ENCODE data around the gene S100A12. TPM values are rescaled to one million over a fixed set of nuclear protein-coding genes. Genes with fewer than 3 reads are reported as not detected.

Gene S100A12
- total RNA-seq, 2 donors from 2014 or later, result not detected

DNA sequence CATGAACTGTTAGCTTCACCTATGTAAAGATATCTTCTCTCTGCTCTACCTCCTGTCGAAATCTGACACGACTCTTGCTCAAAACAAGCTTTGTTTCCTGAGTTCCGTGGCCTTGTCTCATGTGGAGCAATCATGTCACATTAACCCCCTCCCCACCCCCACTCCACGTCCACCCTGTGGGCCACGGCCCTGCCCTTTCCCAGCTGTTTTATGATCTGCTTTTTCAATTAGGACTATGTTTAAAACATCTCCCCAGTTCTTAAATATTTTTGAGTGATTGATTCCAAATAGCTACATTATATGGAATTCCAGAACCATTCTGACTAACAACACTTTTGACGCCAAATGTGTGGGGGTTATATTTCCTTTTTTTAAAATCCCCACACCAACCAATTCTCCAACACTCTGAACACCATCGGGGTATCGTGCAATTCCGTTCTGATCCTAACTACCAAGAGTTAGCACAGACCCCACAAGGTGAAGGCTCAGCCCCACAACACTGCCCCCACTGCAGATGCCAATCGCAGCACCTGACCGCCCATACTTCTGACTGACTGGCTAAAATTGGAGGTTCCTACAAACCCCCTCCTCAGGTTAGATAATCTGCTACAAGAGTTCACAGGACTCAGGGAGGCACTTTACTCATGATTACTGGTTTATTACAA, 28.1 kb upstream of the S100A12 start:
- Mint-ChIP-seq H3K4me3 (no peak overlapping the region), H3K4me1 (ENCODE audit: low read depth in 2 of 2) (peaks cover 0 to 4% of the 10 kb centered on the region in 2 donors)

DNA sequence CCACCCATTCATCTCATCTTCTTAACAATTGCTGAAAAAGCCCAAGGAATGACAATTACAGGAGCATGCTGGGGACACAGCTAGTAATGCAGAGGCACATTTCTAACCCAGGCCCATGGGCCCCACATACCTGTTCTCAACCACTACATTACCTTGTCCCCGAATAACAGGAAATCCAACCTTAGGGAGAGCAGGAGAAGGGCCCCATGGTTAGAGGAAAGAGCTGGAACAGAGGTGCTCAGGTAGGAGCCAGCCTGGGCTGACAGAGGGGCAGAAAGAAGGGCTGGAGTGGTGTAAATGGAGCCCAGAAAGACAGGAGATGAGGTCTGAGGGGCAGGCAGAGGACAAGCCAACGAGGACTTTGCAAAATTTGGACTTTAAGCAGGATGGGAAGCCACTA, 26.8 kb upstream of the S100A12 start:
- ATAC-seq (no peak), DNase-seq (ENCODE audit: low spot score) (no peak)
- Mint-ChIP-seq H3K9me3 (no peaks in the 10 kb centered on the region), H3K27me3 (peaks cover 16 to 38% of the 10 kb centered on the region in 2 donors), H3K27ac (no peak overlapping the region), H3K4me1 (ENCODE audit: low read depth in 2 of 2) (peaks cover 0 to 4% of the 10 kb centered on the region in 2 donors), H3K36me3 (no peaks in the 10 kb centered on the region), H3K4me3 (no peak overlapping the region)

More for the DNA sequence above, 28.1 kb upstream of the S100A12 start:
- Mint-ChIP-seq H3K27ac (no peak overlapping the region), H3K27me3 (peaks cover 21 to 46% of the 10 kb centered on the region in 2 donors), H3K9me3 (no peaks in the 10 kb centered on the region), H3K36me3 (no peaks in the 10 kb centered on the region)
- no peak for ATAC-seq
- DNase-seq (ENCODE audit: low spot score), result no peak

DNA sequence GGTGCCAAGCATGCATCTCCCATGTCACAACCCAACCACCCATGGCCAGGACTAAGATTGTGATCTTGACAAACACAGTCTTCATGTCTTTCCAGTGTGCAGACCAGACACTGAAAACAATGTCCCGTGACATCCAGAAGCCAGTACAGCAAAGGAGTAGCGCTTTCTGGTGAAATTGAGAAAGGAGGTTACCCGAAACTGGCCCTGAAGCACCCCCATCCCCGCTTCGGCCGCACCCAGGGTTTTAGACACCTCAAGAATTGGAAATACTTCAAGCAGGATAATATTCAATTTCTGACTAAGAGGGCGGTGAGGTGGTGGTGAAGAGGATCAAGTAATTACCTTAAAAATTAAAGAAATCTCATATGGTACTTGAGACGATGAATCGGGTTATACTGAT, 26.0 kb upstream of the S100A12 start:
- Mint-ChIP-seq H3K27me3 (peaks cover 14 to 36% of the 10 kb centered on the region in 2 donors), H3K4me3 (no peak overlapping the region), H3K4me1 (ENCODE audit: low read depth in 2 of 2) (peaks cover 0 to 4% of the 10 kb centered on the region in 2 donors), H3K36me3 (no peaks in the 10 kb centered on the region), H3K9me3 (no peaks in the 10 kb centered on the region), H3K27ac (no peak overlapping the region)
- DNase-seq (ENCODE audit: low spot score) (no peak), ATAC-seq (no peak)

DNA sequence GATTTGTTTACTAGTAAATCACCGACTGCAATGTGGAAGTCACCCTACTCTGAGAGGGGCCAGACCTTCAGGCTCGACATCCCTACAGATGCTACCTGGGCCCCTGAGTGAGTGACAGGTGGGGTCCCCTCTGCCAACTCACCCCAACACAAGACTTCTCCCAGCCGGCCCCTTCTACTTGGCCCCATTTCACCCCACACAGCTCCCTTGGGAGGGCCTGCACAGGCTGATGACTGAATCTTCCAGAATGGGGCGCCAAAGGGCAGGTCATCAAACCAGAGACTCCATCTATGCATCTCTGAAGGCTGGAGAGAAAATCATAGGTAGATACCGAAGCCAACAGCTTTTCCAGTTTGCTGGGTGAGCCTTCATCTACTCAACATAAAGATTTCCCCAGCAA, 24.8 kb upstream of the S100A12 start:
- Mint-ChIP-seq H3K27me3 (peaks cover 14 to 39% of the 10 kb centered on the region in 2 donors), H3K4me3 (no peak overlapping the region), H3K36me3 (no peaks in the 10 kb centered on the region), H3K9me3 (no peaks in the 10 kb centered on the region), H3K4me1 (ENCODE audit: low read depth in 2 of 2) (peaks cover 0 to 4% of the 10 kb centered on the region in 2 donors), H3K27ac (no peak overlapping the region)
- no peak for DNase-seq (ENCODE audit: low spot score)
- ATAC-seq, result no peak

DNA sequence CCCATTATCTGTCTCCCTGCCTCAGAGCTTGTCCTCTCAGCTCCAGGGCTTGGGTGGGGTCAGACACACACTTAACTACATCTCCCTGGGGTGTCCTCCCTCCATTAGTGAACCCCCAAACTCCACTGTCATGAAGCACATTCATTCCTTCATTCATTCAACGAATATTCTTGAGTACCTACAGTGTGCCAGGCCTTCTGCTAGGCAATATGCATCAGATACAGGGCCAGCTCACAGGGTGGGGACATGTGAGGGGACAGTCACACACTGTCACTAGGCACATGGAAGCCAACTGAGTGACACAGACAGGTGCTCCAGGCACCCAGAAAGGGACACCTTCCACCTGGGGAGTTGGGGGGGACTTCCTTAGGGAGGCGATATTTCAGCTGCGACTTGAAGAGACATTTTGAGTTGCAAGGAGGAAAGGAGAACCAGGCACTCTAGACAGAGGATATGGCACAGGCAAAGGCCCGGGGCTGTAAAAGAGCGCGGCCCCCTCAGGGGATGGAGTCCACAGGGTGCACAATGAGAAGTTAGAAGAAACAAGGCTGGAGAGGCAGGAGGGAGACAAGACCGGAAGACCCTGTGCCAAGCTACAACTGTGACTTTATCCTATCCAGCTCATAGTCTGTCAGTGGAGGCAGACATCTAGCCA, 24.1 kb upstream of the S100A12 start:
- Mint-ChIP-seq H3K27me3 (peaks cover 14 to 39% of the 10 kb centered on the region in 2 donors), H3K4me3 (no peak overlapping the region), H3K4me1 (ENCODE audit: low read depth in 2 of 2) (peaks cover 0 to under 1% of the 10 kb centered on the region in 2 donors), H3K36me3 (no peaks in the 10 kb centered on the region), H3K27ac (no peak overlapping the region), H3K9me3 (no peaks in the 10 kb centered on the region)
- DNase-seq (ENCODE audit: low spot score) (no peak), ATAC-seq (no peak)

DNA sequence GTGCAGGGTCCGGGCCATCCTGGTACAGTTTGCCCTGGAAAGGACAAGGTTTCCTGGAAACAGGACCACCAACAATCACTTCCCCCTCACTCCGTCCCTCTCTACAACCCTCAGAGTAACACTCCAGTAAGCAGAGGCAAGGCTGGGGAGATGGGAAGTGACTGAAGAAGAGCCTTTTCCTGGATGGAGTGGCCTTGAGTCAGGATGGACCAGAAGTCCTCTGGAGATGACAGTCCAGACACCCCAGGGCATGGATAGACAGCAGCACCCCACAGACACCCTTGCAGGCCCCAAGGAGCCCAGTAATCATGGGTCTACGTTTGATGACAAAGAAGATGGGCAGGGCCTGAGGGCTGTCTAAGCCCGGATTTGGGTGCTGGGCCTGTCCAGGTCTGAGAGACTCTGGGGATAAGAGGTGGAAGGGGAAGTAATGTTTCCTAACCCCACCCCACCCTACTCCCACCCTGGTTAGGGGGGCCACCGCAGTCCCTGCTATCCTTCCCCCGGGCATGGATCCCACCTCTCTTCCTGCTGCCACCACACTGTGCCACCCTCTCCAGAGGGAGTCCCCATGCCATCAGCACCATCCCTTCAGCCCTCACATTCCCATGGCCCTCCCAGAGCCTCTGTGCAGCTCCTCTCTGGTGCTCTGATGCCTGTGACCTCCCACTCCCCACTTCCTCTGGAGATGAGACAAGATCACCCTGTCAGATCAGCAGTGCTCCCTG, 22.7 kb upstream of the S100A12 start:
- Mint-ChIP-seq H3K36me3 (no peaks in the 10 kb centered on the region), H3K27me3 (peaks cover 13 to 42% of the 10 kb centered on the region in 2 donors), H3K27ac (no peak overlapping the region), H3K9me3 (no peaks in the 10 kb centered on the region), H3K4me1 (ENCODE audit: low read depth in 2 of 2) (no peaks in the 10 kb centered on the region), H3K4me3 (no peak overlapping the region)
- DNase-seq (ENCODE audit: low spot score) (no peak), ATAC-seq (no peak)

DNA sequence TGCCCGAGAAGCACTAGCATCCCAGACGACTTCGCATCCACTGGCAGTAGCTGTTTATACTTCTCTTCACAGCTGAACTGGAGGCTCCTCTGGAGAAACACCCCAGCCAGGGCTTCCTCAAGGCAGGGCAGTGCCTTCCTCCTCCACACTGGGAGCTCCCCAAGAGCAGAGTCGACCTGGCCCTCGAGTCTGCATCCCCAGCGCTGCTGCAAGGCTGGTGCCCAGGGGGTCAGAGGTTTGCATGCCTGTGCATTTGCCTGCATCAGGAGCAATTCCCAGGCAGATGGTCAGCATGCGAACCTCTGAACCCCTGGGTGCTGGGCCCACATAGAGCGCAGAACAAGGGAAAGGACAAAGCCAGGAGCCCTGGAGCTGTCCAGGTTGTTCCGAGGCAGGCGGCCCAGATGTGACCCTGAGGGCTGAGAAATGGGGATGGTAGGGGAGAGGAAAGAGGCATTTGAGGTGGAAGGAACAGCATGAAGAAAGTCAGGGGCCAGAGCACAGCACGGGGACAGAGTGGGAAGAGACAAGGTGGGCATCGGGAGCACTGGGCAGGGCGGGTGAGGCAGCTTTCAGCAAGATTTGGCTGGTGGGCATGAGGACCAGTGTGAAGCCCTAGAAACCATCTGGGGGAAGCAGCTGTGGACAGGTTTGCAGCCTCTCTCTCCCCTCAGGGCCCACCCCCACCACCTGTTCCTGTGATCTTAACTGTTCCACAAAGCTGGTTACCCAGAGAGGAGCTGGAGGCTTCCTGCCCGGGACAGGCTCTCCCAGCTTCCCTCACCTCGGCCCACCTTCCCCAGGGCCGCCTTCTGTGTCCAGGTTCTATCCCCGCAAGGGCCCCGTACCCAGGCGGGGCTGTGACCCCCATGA, 21.9 kb upstream of the S100A12 start:
- Mint-ChIP-seq H3K9me3 (no peaks in the 10 kb centered on the region), H3K4me1 (ENCODE audit: low read depth in 2 of 2) (no peaks in the 10 kb centered on the region), H3K27ac (no peak overlapping the region), H3K36me3 (no peaks in the 10 kb centered on the region), H3K4me3 (no peak overlapping the region), H3K27me3 (peaks cover 15 to 43% of the 10 kb centered on the region in 2 donors)
- no peak for ATAC-seq
- no peak for DNase-seq (ENCODE audit: low spot score)

DNA sequence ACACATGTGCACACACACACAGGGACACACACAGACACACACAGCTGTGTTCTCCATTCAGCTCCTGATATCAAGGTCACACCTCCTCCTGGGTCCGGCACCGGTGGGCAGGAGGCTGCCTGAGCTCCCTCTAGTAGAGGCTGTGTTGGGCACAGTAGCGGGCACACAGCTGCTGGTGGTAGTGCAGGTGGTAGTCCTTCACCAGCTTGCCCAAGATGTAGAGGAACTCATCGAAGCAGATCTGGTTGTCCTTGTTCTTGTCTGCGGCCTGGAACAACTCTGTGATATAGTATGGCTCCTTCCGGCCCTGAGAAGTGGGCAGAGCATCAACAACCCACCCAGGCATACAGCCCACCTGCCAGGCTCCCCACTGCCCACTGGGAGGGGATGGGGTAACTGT, 21.0 kb upstream of the S100A12 start:
- Mint-ChIP-seq H3K27ac (no peak overlapping the region), H3K4me3 (no peak overlapping the region), H3K9me3 (no peaks in the 10 kb centered on the region), H3K4me1 (ENCODE audit: low read depth in 2 of 2) (no peaks in the 10 kb centered on the region), H3K36me3 (no peaks in the 10 kb centered on the region), H3K27me3 (peaks cover 12 to 35% of the 10 kb centered on the region in 2 donors)
- no peak for ATAC-seq
- no peak for DNase-seq (ENCODE audit: low spot score)

DNA sequence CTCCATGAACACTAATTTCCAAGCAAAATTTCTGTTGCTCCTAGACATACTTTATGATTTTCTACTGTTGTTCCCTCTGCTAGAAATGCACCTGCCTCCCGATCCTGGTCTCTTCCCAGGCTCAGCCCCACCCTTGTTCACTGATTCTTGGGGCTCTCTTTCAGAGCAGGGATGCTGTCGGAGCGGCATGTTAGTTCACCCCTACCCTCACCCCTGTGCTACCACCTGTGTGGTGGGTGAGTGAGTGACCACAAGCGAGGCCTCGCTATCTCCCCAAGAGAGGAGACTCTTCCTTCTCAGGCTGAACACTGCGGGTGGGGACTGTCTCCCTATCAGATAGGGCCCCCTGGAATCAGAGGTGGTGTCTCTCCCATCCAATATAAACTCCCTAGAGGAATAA, 20.4 kb upstream of the S100A12 start:
- Mint-ChIP-seq H3K27me3 (peaks cover 14 to 35% of the 10 kb centered on the region in 2 donors), H3K9me3 (no peaks in the 10 kb centered on the region), H3K4me1 (ENCODE audit: low read depth in 2 of 2) (no peaks in the 10 kb centered on the region), H3K27ac (no peak overlapping the region), H3K36me3 (no peaks in the 10 kb centered on the region), H3K4me3 (no peak overlapping the region)
- ATAC-seq, result no peak
- no peak for DNase-seq (ENCODE audit: low spot score)

DNA sequence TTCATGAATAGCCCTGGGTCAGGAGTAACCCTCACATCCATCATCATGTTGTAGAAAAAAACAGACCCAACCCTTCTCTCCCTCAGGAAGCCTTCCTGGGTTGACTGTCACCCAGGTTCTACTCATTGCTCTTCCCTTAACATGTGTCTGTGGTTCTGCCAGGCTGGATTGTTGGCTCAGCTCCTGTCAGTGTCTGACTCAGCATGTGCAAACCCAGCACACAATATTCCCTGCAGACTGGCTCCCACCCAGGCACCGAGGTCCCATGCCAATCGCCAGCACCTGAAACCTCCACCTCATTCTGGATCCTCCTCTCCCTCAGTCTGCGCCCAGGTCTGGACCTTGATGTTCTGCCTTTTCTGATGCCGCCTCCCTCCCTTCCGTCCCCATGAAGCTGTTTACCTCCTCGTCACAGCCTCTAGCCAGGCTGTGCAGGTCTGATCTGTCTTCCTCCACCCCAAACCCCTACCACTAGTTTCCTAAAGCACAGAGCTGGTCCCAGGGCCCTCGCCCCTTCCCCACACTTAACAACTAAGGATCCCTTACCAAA, 19.8 kb upstream of the S100A12 start:
- ATAC-seq (peak in 1 of 2 donors; percentile 28), DNase-seq (ENCODE audit: low spot score) (no peak)
- H3K4me3 Mint-ChIP-seq, result no peak overlapping the region
- no peaks in the 10 kb centered on the region for H3K36me3 Mint-ChIP-seq
- H3K27me3 Mint-ChIP-seq, result peaks cover 15 to 34% of the 10 kb centered on the region in 2 donors
- no peaks in the 10 kb centered on the region for H3K9me3 Mint-ChIP-seq
- H3K27ac Mint-ChIP-seq, result no peak overlapping the region
- no peaks in the 10 kb centered on the region for H3K4me1 Mint-ChIP-seq (ENCODE audit: low read depth in 2 of 2)

DNA sequence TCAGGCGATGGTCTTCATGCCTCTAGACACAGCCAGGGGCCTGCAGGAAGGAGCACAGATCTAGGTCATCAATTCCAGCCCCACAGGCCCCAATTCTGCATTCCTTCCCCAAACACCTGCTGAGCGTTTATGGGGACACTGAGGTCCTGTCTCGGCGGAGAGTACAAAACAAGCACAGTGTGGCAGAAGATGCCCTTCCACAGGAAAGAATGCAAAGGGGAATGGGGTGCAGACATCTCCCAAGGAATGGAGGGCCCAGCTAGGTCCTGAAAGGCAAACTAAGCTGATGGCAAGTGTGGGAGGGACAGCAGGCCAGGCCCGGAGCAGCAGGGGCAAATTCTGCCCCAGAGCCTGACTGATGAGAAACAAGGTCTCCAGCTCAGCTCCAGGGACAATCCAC, 19.0 kb upstream of the S100A12 start:
- no peaks in the 10 kb centered on the region for H3K4me1 Mint-ChIP-seq (ENCODE audit: low read depth in 2 of 2)
- no peaks in the 10 kb centered on the region for H3K9me3 Mint-ChIP-seq
- no peak for DNase-seq (ENCODE audit: low spot score)
- no peak overlapping the region for H3K4me3 Mint-ChIP-seq
- no peaks in the 10 kb centered on the region for H3K36me3 Mint-ChIP-seq
- no peak for ATAC-seq
- no peak overlapping the region for H3K27ac Mint-ChIP-seq
- peaks cover 18 to 31% of the 10 kb centered on the region in 2 donors for H3K27me3 Mint-ChIP-seq

DNA sequence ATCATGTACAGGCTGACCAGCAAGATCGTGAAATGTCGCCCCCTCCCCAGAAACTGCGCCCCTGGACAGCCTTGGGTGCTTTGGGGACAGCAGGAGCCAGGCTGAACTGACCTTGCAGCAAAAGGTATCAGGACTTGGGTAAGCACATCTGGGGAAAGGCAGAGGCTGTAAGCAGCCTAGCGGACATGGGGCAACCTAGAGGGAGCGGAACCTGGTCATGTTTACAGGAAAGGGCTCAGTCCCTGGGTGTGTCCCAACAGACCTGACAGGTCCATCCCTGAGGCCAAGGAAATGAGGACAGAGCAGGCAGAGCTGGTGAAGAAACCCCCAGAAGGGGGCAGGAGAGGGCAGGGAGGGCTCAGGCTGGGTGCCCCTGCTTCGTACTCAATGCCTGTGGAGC, 18.5 kb upstream of the S100A12 start:
- Mint-ChIP-seq H3K36me3 (no peaks in the 10 kb centered on the region), H3K27ac (no peak overlapping the region)
- DNase-seq (ENCODE audit: low spot score), result no peak

DNA sequence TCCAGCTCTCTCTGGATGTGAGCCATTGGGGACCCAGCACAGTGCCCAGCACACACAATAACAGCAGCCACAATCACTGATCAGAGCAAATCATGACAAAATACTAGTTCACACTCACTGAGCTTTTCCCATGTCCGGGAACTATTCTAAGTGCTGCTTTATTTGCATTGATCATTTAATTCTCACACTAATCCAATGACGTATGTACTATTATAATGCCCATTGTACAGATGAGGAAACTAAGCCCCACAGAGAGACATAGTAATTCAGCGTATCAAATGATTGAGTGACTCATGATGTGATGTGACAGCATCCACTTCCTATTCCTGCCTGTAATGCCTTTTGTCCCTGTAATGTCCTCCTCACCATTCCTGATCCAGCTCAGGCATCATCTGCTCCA, 17.4 kb upstream of the S100A12 start:
- no peaks in the 10 kb centered on the region for H3K4me1 Mint-ChIP-seq (ENCODE audit: low read depth in 2 of 2)
- ATAC-seq (no peak), DNase-seq (ENCODE audit: low spot score) (no peak)
- H3K27me3 Mint-ChIP-seq, result peaks cover 17 to 32% of the 10 kb centered on the region in 2 donors
- H3K36me3 Mint-ChIP-seq, result no peaks in the 10 kb centered on the region
- H3K27ac Mint-ChIP-seq, result no peak overlapping the region
- no peaks in the 10 kb centered on the region for H3K9me3 Mint-ChIP-seq
- H3K4me3 Mint-ChIP-seq, result no peak overlapping the region

More for the DNA sequence above, 18.5 kb upstream of the S100A12 start:
- Mint-ChIP-seq H3K9me3 (no peaks in the 10 kb centered on the region), H3K27me3 (peaks cover 17 to 31% of the 10 kb centered on the region in 2 donors), H3K4me1 (ENCODE audit: low read depth in 2 of 2) (no peaks in the 10 kb centered on the region), H3K4me3 (no peak overlapping the region)
- ATAC-seq, result no peak

Data from natural killer cell treated with Interleukin-12 subunit alpha and Interleukin-12 subunit beta and Interleukin-15 and Interleukin-18, amount 100 ng/mL, for 72 hours (primary cell).